Neural cell (in vitro differentiated cells): ENCODE data around the gene DEFB132.

ENCODE experiments used
- EP300 ChIP-seq: fragments of 450-650 bp; conservative IDR thresholded peaks from 2 replicates; pipeline ENCODE4 v1.6.1; 2014; ENCODE audit warnings: antibody characterized with exemption, mild to moderate bottlenecking, moderate library complexity; ENCODE audit not compliant: poor library complexity, severe bottlenecking
- EZH2 ChIP-seq: fragments of 200-600, 300-800 bp; shearing (Covaris generic), sonication (generic); IDR thresholded peaks from 2 replicates; pipeline ENCODE4 v1.6.1; 2014; ENCODE audit warnings: antibody characterized with exemption, low read length, borderline replicate concordance, mild to moderate bottlenecking; ENCODE audit not compliant: insufficient read depth, poor library complexity, severe bottlenecking
- POLR2AphosphoS5 ChIP-seq: IDR thresholded peaks from 2 replicates; pipeline ENCODE4 v1.6.1; 2012
- RAD21 ChIP-seq: fragments of 450-650 bp; conservative IDR thresholded peaks from 2 replicates; pipeline ENCODE4 v1.6.1; 2014; ENCODE audit warnings: antibody characterized with exemption, mild to moderate bottlenecking, moderate library complexity
- SMC3 ChIP-seq: fragments of 450-650 bp; conservative IDR thresholded peaks from 2 replicates; pipeline ENCODE4 v1.6.1; 2014; ENCODE audit warnings: antibody characterized with exemption, mild to moderate bottlenecking, moderate library complexity; ENCODE audit not compliant: poor library complexity
- TAF1 ChIP-seq: IDR thresholded peaks from 2 replicates; pipeline ENCODE4 v1.6.1; 2012; ENCODE audit warnings: low read depth
- TF ChIP-seq, protein P1 (sequence below): IDR thresholded peaks from 2 replicates; pipeline ENCODE4 v1.6.1; 2012; ENCODE audit warnings: borderline replicate concordance
- TF ChIP-seq, protein P2 (sequence below): fragments of 450-650 bp; IDR thresholded peaks from 2 replicates; pipeline ENCODE4 v1.5.1; 2014; ENCODE audit warnings: antibody characterized with exemption, mild to moderate bottlenecking, moderate library complexity; ENCODE audit not compliant: poor library complexity, severe bottlenecking

DNA sequence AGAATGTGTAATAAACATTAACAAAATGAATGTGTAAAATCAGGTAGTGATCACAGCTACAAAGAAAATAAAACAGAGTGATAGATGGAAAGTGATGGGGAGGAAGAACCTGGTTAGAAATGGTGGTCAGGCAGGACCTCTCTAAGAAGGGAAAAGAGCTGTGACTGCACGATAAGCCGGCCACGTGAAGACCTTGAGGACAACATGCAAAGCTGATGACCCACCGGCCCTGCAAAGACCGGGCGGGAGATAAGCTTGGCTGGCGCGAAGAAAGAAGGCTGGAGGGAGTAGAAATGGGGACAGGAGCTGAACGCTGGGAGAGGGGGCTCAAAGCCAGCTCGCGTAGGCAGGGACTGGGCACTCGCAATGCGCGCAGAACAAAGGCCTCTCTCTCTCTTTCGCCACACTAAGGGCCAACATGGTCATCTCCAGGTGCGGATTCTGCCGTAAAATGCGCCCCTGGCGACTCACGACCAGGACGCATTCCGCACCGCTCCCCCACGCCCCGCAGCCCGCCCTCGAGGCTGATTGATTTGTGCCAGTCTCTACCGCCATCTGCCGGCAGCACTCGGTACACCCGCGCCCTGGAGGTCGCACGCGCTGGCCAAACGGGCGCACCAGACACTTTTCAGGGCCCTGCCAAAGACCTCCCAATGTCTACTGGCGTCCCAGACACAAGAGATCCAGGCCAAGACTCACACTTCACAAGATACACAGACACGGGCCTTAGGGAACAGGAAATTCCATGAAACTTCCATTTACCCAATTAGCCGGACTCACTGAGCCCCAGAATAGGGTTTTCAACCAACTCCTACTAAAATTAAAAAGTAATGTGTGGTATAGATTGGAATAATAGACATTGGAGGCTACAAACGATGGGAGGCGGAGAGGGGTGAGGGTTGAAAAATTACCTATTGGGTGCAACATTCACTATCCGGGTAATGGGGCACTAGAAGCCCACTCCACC is 9.4 kb downstream of the DEFB132 start:
- TF ChIP-seq, protein P1, sequence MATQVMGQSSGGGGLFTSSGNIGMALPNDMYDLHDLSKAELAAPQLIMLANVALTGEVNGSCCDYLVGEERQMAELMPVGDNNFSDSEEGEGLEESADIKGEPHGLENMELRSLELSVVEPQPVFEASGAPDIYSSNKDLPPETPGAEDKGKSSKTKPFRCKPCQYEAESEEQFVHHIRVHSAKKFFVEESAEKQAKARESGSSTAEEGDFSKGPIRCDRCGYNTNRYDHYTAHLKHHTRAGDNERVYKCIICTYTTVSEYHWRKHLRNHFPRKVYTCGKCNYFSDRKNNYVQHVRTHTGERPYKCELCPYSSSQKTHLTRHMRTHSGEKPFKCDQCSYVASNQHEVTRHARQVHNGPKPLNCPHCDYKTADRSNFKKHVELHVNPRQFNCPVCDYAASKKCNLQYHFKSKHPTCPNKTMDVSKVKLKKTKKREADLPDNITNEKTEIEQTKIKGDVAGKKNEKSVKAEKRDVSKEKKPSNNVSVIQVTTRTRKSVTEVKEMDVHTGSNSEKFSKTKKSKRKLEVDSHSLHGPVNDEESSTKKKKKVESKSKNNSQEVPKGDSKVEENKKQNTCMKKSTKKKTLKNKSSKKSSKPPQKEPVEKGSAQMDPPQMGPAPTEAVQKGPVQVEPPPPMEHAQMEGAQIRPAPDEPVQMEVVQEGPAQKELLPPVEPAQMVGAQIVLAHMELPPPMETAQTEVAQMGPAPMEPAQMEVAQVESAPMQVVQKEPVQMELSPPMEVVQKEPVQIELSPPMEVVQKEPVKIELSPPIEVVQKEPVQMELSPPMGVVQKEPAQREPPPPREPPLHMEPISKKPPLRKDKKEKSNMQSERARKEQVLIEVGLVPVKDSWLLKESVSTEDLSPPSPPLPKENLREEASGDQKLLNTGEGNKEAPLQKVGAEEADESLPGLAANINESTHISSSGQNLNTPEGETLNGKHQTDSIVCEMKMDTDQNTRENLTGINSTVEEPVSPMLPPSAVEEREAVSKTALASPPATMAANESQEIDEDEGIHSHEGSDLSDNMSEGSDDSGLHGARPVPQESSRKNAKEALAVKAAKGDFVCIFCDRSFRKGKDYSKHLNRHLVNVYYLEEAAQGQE, result no peak
- TF ChIP-seq POLR2AphosphoS5 (peak; percentile 59), SMC3 (peak; percentile 92), EP300 (peak; percentile 56), EZH2 (no peak), RAD21 (peak; percentile 92), TAF1 (no peak)
- TF ChIP-seq, protein P2, sequence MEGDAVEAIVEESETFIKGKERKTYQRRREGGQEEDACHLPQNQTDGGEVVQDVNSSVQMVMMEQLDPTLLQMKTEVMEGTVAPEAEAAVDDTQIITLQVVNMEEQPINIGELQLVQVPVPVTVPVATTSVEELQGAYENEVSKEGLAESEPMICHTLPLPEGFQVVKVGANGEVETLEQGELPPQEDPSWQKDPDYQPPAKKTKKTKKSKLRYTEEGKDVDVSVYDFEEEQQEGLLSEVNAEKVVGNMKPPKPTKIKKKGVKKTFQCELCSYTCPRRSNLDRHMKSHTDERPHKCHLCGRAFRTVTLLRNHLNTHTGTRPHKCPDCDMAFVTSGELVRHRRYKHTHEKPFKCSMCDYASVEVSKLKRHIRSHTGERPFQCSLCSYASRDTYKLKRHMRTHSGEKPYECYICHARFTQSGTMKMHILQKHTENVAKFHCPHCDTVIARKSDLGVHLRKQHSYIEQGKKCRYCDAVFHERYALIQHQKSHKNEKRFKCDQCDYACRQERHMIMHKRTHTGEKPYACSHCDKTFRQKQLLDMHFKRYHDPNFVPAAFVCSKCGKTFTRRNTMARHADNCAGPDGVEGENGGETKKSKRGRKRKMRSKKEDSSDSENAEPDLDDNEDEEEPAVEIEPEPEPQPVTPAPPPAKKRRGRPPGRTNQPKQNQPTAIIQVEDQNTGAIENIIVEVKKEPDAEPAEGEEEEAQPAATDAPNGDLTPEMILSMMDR, result peak; percentile 96
